BJ (cell line): Measurements from ENCODE around the gene PPM1G. TPM values are rescaled to one million over a fixed set of nuclear protein-coding genes. Genes with fewer than 3 reads are reported as not detected.

Experiments used
- CTCF ChIA-PET: fragments of 350-600 bp; formaldehyde crosslinking; extraction: SDS; loops from one replicate; lab custom pipeline; 2021; ENCODE audit warnings: antibody characterized with exemption, inconsistent platforms; lab: Yijun Ruan, JAX
- POLR2A ChIA-PET: fragments of 300-600 bp; sonication (Branson Sonifier 250); formaldehyde crosslinking; extraction: SDS; loops from one replicate; lab custom pipeline; 2021; ENCODE audit warnings: antibody characterized with exemption; lab: Charles Lee
- DNase-seq: peaks from one replicate; pipeline ENCODE4 v3.0.0-alpha.2; 2011; ENCODE audit warnings: low read depth
- H3K27me3 ChIP-seq: 2 replicates; pipeline ENCODE4 v1.6.0; 2011; ENCODE audit warnings: low read length; ENCODE audit not compliant: control insufficient read depth, insufficient read depth
- H3K36me3 ChIP-seq: 2 replicates; pipeline ENCODE4 v1.5.1; 2011; ENCODE audit warnings: low read length; ENCODE audit not compliant: control insufficient read depth, insufficient read depth
- H3K4me3 ChIP-seq: 2 replicates; pipeline ENCODE4 v1.5.1; 2011; ENCODE audit warnings: low read depth, mild to moderate bottlenecking, control low read depth, low read length
- CTCF ChIP-seq: IDR thresholded peaks from 2 replicates; pipeline ENCODE4 v1.5.1; 2011; ENCODE audit warnings: low read depth, mild to moderate bottlenecking, control low read depth, inconsistent platforms, low read length, moderate library complexity; ENCODE audit not compliant: insufficient read depth
- polyA plus RNA-seq: library from polyadenylated mRNA; depleted of rRNA; stranded (reverse); fragments of >200 nt; gene quantifications from 2 replicates; pipeline ENCODE4 v1.2.3, GENCODE V29; 2011

PPM1G gene
- polyA plus RNA-seq, 1 experiment = 48.3 TPM

GRCh38 chr2:27441226-27441926 lies 32.0 kb upstream of the PPM1G start:
- no peak for DNase-seq
- no peak overlapping the region for H3K4me3 ChIP-seq
- TF ChIP-seq CTCF = no peak
- ChIA-PET POLR2A (no interaction called here), CTCF (no interaction called here)
- no peaks in the 10 kb centered on the region for H3K27me3 ChIP-seq
- peaks cover 25% of the 10 kb centered on the region for H3K36me3 ChIP-seq

- Histone ChIP-seq H3K4me3 (no peak overlapping the region), H3K36me3 (peaks cover 39% of the 10 kb centered on the region), H3K27me3 (no peaks in the 10 kb centered on the region)
- no peak for TF ChIP-seq CTCF
- ChIA-PET POLR2A (no interaction called here), CTCF (no interaction called here)
- DNase-seq = no peak
Measured at GRCh38 chr2:27435628-27436027, 26.2 kb upstream of the PPM1G start.

GRCh38 chr2:27431395-27431794 lies 22.0 kb upstream of the PPM1G start:
- H3K36me3 ChIP-seq = peaks cover 24% of the 10 kb centered on the region
- POLR2A ChIA-PET = interaction anchor here (0.6 kb wide), 1 partner anchor 51 kb away, joined by 4 read pairs; the partner anchor contains the start of gene ZNF513
- H3K4me3 ChIP-seq = no peak overlapping the region
- no peak for TF ChIP-seq CTCF
- DNase-seq = no peak
- no peaks in the 10 kb centered on the region for H3K27me3 ChIP-seq
- CTCF ChIA-PET = interaction anchor here (0.7 kb wide), 1 partner anchor 27 kb away, joined by 4 read pairs; no protein-coding TSS in a partner anchor

GRCh38 chr2:27428978-27429541 lies 19.7 kb upstream of the PPM1G start:
- ChIA-PET POLR2A (interaction anchor here (0.5 kb wide), 1 partner anchor 163 kb away, joined by 3 read pairs; no protein-coding TSS in a partner anchor), CTCF (interaction anchor here (0.9 to 2.5 kb wide), 5 partner anchors 10 to 60 kb away, joined by 3 to 11 read pairs (median 4); partner anchors contain the start of gene PPM1G)
- TF ChIP-seq CTCF = no peak
- Histone ChIP-seq H3K36me3 (peaks cover 8% of the 10 kb centered on the region), H3K27me3 (no peaks in the 10 kb centered on the region), H3K4me3 (peak overlapping the region; percentile 97)
- no peak for DNase-seq
